GM10266 (cell line): ENCODE measurements around the gene SNCA.

ENCODE experiments used
- DNase-seq: peaks from one replicate; pipeline ENCODE4 v3.0.0; 2012; ENCODE audit errors: extremely low spot score
- TF ChIP-seq, protein P1 (sequence below): IDR thresholded peaks from 2 replicates; pipeline ENCODE4 v1.5.1; 2012; ENCODE audit warnings: mild to moderate bottlenecking, low read depth; ENCODE audit not compliant: control insufficient read depth, insufficient read depth; ENCODE audit errors: missing control alignments

The SNCA gene

DNA sequence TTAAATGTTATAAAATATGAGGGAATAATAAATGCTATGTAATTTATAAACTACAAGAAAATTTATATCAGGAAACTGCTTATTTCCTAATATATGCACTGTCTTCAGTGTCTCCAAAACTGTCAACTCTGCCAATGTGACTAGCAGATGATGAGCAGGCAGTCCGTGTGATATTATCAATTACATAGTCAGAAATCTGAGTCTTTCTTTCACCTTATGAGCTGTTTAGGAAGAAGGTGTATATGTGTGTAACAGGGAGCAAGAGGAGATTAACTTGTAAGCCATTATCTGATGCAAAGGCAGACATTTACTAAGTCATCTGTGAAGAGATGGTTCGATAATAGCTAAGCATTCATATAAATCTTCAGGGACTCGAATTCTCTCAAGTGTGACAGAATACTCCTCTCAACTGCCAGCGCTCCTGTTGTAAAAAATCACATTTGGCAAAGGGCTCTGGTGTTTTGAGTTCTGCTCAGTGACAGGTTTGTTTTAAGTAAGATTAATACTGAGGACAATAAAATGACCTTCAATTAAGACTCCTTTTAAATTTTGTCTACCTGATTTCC is 79.7 kb downstream of the SNCA start:
- no peak for DNase-seq

DNA sequence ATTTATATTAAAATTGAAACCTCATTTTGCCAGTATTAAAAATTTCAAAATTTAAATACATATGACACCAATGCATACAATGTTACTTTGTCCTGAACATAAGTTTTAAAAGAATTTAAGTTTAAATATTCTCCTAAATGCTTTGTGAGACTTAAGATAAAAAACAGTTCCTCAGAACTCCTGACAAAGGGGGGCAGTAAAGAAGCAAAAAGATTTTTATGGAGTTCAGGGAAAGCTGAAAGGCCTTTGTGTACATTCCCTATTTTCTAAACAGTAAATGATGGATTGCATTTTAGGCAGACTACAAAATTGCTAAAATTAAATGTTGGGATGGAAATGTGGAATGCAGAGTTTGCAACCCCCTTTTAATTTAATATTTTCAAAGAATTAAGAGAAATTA is 81.7 kb downstream of the SNCA start:
- TF ChIP-seq, protein P1, sequence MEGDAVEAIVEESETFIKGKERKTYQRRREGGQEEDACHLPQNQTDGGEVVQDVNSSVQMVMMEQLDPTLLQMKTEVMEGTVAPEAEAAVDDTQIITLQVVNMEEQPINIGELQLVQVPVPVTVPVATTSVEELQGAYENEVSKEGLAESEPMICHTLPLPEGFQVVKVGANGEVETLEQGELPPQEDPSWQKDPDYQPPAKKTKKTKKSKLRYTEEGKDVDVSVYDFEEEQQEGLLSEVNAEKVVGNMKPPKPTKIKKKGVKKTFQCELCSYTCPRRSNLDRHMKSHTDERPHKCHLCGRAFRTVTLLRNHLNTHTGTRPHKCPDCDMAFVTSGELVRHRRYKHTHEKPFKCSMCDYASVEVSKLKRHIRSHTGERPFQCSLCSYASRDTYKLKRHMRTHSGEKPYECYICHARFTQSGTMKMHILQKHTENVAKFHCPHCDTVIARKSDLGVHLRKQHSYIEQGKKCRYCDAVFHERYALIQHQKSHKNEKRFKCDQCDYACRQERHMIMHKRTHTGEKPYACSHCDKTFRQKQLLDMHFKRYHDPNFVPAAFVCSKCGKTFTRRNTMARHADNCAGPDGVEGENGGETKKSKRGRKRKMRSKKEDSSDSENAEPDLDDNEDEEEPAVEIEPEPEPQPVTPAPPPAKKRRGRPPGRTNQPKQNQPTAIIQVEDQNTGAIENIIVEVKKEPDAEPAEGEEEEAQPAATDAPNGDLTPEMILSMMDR: no peak
- no peak for DNase-seq

More for the DNA sequence above, 79.7 kb downstream of the SNCA start:
- TF ChIP-seq, protein P1: no peak

DNA sequence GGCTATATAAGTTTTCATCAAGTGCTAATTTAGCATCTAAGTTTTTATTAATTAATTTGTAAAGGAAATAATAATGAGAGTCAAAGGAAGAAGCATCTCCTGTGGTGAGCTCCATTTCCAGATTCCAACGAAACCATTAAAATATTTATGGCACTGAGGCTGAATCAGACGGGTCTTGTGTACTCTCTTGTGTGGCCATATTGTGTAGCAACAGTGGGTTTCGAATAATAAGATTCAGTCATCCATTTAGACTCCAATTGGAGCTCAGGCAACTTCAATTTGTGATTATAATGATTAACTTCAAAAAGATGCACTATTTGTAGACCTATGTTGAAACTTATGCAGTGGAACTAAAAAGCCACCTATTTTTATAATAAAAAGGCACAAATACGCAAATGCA is 82.4 kb downstream of the SNCA start:
- TF ChIP-seq, protein P1: no peak
- DNase-seq: no peak

DNA sequence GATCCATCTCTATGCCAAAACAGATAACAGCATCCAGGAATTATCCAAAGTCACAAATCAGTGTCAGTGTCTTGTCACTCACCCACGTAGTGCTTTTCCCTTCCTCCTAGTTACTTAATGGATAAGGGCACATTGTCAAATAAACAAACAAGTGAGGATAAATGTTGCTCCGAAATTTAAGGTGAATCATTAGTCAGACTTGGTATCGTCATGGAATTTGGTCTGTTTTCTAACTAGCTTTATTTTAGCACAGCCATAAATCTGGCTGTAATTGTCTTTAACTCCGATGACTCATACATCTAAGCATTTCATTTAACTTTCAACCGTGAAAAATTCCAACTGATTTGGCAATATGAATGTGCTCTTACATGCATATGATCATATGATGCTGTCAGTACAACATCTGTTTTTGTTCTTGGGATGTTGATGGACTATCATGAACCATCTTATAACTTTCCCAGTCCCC is 83.3 kb downstream of the SNCA start:
- TF ChIP-seq, protein P1: no peak
- no peak for DNase-seq

DNA sequence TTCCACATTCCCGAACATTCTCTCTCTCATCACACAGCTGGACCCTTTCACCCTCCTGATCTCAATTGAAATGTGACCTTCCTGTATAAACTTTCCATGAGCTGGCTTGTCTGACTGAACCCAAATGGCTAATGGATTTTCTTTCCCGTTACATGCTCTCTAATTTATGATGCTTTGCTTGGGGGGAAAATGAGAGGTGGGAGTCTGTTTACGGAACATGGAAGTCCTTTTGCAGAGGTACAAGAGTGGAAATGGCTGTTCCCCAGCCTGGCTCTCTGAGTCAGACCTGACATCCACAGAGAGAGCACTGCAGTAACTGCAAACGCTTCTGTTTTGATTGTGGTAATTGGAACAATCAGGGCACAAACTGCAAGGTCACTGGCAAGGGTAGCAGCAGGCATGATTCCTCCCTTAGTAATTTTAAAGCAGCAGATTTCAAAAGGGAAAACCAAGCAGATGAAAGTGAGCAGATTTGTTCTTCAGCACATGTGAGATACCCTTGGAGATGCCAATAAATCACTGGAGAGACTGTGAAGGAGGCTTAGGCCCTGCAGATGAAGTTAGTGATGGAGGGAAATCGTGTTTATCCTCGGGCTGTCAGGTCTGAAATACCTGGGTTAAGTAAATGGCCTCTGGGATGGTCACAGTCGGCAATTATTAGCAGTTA is 83.9 kb downstream of the SNCA start:
- TF ChIP-seq, protein P1: no peak
- DNase-seq: no peak

DNA sequence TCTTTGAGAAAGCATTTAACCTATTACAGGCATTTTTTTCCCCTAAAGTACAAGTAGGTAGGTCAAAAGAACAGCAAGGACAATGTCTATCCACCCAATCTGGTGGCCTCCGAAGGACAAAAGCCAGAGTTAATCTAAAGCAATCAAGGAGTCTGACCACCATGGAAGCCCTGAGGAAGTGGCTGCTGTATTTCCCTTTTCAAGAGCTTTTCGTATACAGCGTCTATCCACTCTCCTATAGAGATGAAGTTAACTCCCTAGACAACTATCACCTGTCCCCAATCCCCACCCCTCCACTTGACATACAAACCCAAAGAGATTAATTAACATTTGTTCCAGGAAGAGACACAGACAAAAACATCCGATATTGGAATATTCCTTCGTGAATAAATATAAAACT is 85.5 kb downstream of the SNCA start:
- TF ChIP-seq, protein P1: no peak
- DNase-seq: no peak

DNA sequence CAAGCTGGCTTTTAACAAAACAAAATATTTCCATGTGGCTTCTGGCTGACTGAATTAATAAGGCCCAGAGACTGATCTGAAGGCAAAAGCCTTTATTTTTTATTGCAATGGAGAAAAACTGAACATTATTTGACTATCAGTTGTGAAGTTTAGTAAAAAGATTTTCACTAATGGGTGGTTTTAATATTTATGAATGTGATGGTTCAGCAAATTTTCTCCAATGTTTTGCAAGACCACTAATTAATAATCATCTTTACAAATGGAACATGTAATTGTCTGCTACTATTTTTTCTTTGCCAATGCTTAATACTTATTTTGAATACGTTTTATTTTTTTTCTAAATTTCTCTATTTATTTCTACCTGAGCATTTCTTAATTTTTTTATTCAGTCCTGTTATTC is 90.6 kb downstream of the SNCA start:
- TF ChIP-seq, protein P1: no peak
- no peak for DNase-seq
